ENCODE data around the gene IGFL1.
A peak's percentile ranks its signal among the peaks of the same experiment; 100 is the strongest.
"Not testable (repeated sequence)": the region's sequence is repeated elsewhere in the genome, so short reads cannot be mapped to it uniquely, and the experiment has no call there.

Gene IGFL1

DNA sequence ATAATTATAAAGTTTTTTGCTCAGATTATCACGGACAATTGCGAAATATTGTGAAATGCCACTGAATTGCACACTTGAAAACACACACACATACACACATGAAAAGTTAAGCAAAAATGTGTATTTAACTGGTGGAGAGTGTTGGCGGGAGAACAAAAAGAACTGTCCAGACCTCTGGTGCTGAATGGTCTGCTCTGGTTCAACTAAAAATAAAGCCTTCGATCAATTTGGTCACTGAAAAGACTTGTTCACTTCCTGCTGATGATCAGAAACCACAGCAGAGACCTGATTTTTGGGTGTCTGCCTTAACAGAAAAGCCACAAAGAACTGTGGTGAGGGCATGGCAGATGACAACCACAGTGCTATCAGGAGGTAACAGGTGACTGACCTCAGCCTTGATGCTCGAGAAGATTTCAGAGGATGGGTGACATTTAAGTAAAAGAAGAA lies 4.0 kb upstream of the IGFL1 start:
- DNase-seq: no peak

DNA sequence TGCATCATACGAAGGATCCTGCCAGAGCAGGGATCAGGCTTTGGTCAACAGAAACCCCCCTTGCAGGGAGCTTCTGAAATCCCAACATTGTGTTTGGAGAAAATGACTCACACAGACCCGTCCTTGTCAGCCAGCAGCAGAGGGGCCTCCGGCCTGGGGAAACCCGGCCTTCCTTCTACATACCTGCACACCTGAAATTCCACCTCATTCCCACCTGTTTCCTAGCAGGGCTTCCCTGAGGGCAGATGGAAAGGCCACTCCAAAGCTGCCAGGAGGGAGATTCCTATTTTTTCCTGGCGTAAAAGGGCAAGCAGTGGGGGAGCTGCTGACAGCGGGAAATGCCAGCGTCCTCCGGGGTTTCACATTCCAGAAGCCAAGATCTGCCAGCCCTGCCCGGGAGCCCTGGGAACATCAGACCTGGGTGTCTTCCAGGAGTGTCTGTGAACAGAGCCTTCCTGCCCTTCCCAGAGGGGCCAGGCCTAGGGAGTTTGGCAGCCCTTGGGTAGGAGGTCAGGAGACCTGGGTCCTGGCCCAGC lies 3.0 kb upstream of the IGFL1 start:
- no peak for DNase-seq

DNA sequence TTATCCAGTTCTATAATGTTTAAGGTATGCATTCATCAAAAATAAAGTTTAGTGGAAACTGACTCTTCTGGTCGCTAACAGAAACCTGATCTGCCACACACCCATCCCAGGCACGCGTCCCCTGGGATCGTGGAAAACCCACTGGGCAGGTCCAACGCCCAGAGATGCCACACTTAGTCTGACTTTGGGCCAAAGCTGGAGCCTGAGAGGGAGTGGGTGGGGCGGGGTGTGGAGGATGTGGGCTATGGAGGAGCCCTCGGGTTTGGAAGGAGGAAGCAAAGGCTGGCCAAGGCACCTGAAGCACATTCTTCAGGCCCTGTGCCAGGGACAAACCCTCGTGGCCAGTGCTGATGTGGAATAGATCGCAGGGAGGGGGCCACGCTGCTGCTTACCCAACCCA lies 2.5 kb downstream of the IGFL1 start:
- no peak for DNase-seq

- no peak for DNase-seq
Observed at GRCh38 chr19:46232468-46232867, 2.9 kb downstream of the IGFL1 start.

DNA sequence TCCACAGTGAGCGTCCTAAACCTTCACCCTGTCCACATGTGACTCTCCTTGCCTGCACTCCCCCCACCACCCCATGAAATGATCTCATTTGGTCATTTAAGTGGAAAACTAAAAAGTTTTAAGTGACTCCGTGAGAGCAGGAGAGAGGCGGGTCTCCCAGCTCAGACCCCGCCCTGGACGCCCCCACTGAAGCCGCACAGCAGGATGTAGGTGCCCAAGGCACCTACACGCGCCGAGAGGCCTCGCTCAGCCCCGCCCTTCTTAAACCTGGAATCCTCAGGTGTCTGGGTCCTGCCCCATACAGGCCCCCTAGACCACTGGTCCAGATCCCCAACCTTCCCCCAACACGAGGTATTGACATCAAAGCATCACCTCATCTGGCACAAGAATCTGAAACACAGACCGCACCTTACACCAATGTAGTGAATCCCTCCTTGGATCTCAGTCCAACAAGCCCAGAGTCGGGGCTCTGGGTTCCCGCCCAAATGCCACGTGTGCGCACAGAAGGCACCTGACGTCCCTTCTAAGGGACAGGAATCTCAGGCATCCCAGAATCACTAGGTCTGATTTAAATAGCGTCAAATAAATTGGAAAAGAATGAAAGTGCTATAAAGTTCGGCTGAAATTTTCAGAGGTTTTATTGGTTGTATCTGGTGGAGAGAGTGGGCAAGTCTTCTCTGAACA lies 3.5 kb downstream of the IGFL1 start:
- no peak for DNase-seq

- DNase-seq: not testable (repeated sequence)
Observed at GRCh38 chr19:46233871-46234270, 4.3 kb downstream of the IGFL1 start.

DNA sequence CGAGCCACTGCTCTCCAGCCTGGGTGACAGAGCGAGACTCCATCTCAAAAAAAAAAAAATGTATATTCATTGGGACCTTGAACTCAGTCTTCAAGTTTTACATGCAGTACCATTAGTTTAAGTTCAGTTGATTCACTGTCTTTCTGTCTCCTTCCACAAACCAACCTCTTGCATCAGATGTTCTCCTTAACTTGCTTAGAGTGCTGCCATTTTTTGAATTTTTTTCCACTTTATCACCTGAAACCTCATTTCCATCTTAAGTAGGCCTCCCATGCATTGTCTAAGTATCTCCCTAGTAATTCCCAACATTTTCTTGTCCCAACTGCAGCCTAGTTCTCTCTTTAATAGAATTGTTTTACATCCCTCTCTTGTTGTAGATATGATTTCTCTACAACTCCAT lies 8.6 kb downstream of the IGFL1 start:
- not testable (repeated sequence) for DNase-seq

DNA sequence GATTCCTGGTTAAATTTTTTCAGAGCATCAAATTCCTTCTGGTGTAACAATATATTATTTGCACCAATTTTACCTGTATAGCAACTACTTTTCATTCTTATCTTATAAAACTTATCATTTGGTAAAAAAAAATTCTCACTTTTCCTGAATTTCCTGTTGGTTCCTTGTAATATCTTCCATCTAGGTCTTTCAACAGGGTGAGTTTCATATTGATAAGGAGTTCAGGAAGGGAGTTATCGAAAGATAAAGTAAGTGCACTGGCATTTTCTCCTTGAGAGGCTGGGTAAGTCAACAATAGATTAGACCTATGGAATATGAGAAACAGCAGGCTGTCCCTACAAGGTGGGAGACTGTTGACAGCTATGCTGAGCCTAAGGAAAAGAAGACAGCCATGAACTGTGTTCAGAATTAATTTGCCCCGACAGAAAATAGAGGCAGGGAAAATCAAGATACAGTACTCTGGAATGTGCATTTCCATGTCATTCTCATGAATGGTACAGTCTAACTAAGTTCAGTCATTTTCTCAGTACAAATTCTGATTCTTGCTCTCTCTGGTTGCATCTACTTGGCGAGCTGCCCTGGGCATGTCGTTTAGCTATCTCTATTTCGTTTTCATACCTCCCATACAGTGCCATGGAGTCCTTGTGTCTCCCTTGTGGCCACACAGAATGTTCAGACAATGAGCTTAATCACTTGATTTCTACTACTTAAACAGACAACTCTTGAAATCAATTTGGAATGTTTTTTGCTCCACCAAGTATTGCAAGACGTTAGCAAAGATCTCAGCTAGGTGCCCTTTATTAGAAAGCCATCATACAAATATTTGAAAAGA lies 9.9 kb downstream of the IGFL1 start:
- DNase-seq: no peak

- DNase-seq: no peak
Observed at GRCh38 chr19:46240693-46241092, 11.2 kb downstream of the IGFL1 start.

DNA sequence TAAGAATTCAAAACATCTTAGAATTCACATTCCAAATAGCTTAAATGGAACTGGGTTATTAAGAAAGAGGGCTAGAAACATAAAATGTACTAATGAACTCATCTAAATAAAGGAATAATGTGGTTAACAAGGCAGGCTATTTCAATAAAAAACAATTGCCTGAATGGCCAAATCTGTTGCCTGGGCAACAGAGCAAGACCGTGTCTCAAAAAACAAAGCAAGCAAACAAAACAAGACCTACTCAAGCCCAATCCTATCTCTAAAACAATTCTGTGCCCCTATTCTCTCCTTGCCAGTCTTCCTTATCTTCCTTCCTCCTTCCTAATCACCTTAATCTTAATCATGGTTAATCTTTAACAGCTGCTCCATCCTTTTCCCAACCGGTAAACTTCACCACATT lies 12.1 kb downstream of the IGFL1 start:
- no peak for DNase-seq

DNA sequence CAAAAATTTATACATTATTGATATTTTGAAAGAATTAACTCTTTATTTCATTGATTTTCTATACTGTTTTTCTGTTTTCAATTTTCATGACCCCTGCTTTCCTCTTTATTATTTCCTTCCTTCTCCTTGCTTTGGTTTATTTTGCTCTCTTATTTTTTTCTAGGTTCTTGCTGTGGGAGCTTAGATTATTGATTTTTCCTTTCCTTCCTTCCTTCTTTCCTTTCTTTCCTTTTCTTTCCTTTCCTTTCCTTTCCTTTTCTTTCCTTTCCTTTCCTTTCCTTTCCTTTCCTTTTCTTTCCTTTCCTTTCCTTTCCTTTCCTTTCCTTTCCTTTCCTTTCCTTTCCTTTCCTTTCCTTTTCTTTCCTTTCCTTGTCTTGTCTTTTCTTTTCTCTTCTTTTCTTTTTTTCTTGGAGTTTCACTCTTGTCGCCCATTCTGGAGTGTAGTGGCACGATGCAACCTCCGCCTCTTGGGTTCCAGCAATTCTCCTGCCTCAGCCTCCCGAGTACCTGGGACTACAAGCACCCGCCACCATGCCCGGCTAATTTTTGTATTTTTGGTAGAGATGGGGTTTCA lies 13.6 kb downstream of the IGFL1 start:
- not testable (repeated sequence) for DNase-seq

- no peak for DNase-seq
Observed at GRCh38 chr19:46250076-46250735, 20.7 kb downstream of the IGFL1 start.

DNA sequence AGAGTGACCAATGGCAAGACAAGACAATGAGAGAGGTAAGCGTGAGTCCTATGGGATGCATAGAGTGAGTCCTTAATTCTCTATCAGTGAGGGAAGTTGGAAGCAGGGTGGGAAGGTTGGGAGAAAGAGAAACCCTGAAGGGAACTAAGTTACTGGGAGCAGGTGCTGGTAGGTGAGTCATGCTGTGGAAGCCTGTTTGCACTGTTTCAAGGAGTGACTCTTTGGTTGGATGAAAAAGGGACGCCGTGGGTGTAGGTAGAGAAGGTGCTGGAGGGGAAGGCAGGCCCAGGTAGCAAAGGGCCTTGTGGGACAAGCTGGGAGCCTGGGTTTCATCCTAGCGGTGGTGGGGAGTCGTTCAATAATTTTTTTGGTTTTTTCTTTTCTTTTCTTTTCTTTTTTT lies 21.9 kb downstream of the IGFL1 start:
- DNase-seq: no peak

- no peak for DNase-seq
Observed at GRCh38 chr19:46254776-46255175, 25.2 kb downstream of the IGFL1 start.

DNA sequence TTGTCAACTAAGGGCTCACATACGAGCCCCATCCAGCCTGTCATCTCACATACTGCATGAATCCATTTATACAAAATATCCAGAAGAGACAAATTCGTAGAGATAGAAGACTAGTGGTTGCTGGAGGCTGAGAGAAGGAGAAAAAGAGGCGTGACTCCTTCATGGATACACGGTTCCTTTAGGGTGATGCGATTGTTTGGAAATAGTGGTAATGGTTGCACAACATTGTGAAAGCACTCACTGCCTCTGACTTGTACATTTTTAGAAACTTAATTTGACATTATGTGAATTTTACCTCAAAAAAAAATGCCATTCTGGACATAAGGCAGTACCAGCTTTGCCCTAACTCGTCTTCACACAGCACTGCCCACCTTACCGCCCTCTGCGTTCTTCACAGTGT lies 27.3 kb downstream of the IGFL1 start:
- no peak for DNase-seq

DNA sequence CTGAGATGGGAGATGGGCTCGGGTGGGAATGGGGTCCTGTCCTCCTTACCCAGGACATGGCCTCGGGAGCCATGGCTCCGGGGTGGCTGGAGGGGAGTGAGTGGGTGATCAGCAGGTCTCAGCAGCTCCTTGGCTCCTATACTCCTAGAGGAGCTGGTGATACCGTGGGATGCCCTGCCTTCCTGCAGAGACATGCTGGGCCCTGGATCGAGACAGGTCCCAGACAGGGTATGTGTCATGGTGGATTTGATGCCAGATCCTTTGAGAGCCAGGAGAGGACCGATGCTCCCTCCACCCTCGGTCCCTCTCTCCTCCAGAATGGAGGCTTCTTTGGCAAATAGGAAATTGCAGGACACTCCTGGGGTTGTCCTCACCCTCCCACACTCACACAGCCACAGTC lies 32.0 kb downstream of the IGFL1 start:
- not testable (repeated sequence) for DNase-seq

GRCh38 chr19:46262684-46263296 lies 33.2 kb downstream of the IGFL1 start:
- peak; percentile 60 to 73 for DNase-seq

GRCh38 chr19:46264801-46265200 lies 35.3 kb downstream of the IGFL1 start:
- not testable (repeated sequence) for DNase-seq

GRCh38 chr19:46265217-46265828 lies 35.8 kb downstream of the IGFL1 start:
- DNase-seq: peak; percentile 61 to 74

- DNase-seq: no peak
Observed at GRCh38 chr19:46269101-46269500, 39.6 kb downstream of the IGFL1 start.

GRCh38 chr19:46270521-46271256 lies 41.1 kb downstream of the IGFL1 start:
- DNase-seq: no peak
